GM18868 (cell line): ENCODE data around the gene TMEM45A.
A peak's percentile ranks its signal among the peaks of the same experiment; 100 is the strongest.
"Not testable (repeated sequence)": the region's sequence is repeated elsewhere in the genome, so short reads cannot be mapped to it uniquely, and the experiment has no call there.

Source experiments
- ATAC-seq: cut with Tn5 transposase; IDR thresholded peaks from one replicate; pipeline ENCODE4 v1.9.1; 2021; ENCODE audit warnings: mild to moderate bottlenecking, moderate library complexity; ENCODE audit not compliant: unreplicated experiment

The TMEM45A gene

GRCh38 chr3:100531093-100531492 is 38.7 kb downstream of the TMEM45A start:
- ATAC-seq: no peak

- ATAC-seq: no peak
Observed at GRCh38 chr3:100532411-100532810, 40.0 kb downstream of the TMEM45A start.

- ATAC-seq: no peak
Observed at GRCh38 chr3:100533176-100533575, 40.8 kb downstream of the TMEM45A start.

GRCh38 chr3:100535610-100535943 is 43.2 kb downstream of the TMEM45A start:
- ATAC-seq: no peak

- ATAC-seq: no peak
Observed at GRCh38 chr3:100536093-100536492, 43.7 kb downstream of the TMEM45A start.

- peak; percentile 77 for ATAC-seq
Observed at GRCh38 chr3:100537646-100538338, 45.4 kb downstream of the TMEM45A start.

- peak; percentile 47 for ATAC-seq
Observed at GRCh38 chr3:100538339-100538706, 45.9 kb downstream of the TMEM45A start.

GRCh38 chr3:100540791-100541334 is 48.4 kb downstream of the TMEM45A start:
- no peak for ATAC-seq

- ATAC-seq: not testable (repeated sequence)
Observed at GRCh38 chr3:100541428-100541827, 49.0 kb downstream of the TMEM45A start.

- ATAC-seq: no peak
Observed at GRCh38 chr3:100545371-100545770, 53.0 kb downstream of the TMEM45A start.

- no peak for ATAC-seq
Observed at GRCh38 chr3:100546020-100546744, 53.8 kb downstream of the TMEM45A start.

GRCh38 chr3:100548053-100548452 is 55.6 kb downstream of the TMEM45A start:
- ATAC-seq: no peak

GRCh38 chr3:100553618-100554372 is 61.4 kb downstream of the TMEM45A start:
- no peak for ATAC-seq

GRCh38 chr3:100554373-100554676 is 61.9 kb downstream of the TMEM45A start:
- no peak for ATAC-seq

- ATAC-seq: no peak
Observed at GRCh38 chr3:100556673-100557310, 64.4 kb downstream of the TMEM45A start.

GRCh38 chr3:100558233-100558632 is 65.8 kb downstream of the TMEM45A start:
- no peak for ATAC-seq

- ATAC-seq: no peak
Observed at GRCh38 chr3:100560426-100560825, 68.0 kb downstream of the TMEM45A start.

- ATAC-seq: no peak
Observed at GRCh38 chr3:100561459-100562158, 69.2 kb downstream of the TMEM45A start.

GRCh38 chr3:100562224-100562857 is 69.9 kb downstream of the TMEM45A start:
- ATAC-seq: no peak

GRCh38 chr3:100563228-100563627 is 70.8 kb downstream of the TMEM45A start:
- no peak for ATAC-seq
